Measurements from ENCODE around the gene SLC9C1. TPM values are rescaled to one million over a fixed set of nuclear protein-coding genes. Genes with fewer than 3 reads are reported as not detected.

Gene SLC9C1
- polyA plus RNA-seq, 3 donors, result 0.34 to 0.80 (median 0.80) TPM

DNA sequence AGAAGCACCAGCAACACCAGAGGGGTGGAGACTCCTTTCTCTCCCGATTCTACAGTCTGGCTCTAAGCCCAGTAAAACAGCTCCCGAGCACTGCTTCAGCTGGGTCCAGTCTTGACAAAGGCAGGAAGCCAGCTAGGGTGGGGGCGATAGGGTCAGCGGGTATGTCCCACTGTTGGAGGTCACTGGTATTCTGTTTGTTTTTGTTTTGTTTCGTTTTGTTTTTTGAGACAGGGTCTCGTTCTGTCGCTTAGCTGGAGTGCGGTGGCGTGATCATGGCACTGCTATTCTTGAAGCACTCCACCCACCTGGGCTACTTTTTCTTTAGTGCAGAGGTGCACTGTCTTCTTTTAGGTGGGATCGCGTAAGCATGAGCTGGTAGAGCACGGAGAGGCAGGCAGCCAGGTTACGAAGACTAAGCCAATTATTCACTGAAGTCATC lies 177.2 kb downstream of the SLC9C1 start:
- no peak for DNase-seq (ENCODE audit: low read depth in 3 of 3, low spot score in 2 of 3)

GRCh38 chr3:112115806-112116383 lies 178.1 kb downstream of the SLC9C1 start:
- DNase-seq (ENCODE audit: low read depth in 3 of 3, low spot score in 2 of 3), result no peak

GRCh38 chr3:112115161-112115739 lies 178.8 kb downstream of the SLC9C1 start:
- no peak for DNase-seq (ENCODE audit: low read depth in 3 of 3, low spot score in 2 of 3)

DNA sequence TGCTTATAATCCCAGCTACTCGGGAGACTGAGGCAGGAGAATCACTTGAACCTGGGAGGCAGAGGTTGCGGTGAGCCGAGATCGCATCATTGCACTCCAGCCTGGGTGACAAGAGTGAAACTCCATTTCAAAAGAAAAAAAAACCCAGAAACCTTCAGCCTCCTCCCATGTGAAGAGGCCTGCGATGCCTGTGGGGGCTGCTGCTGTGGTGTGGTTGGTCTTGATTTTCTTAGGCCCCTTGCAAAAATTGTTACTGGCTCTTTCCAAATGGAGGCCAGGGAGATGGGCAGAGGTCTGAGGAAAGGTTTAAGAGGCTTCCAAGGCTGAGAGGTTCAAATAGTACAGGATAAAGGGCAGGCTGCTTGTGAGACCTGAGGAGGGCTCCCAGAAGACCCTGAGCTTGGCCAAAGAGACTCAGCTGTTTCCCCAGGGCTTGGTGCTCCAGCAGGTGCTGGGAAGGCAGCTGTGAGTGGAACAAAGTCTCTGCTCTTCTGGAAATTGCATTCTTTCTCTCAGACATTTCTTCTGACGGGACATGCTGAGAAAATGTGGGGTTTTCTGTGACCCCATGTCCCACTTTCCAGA lies 179.3 kb downstream of the SLC9C1 start:
- DNase-seq (ENCODE audit: low read depth in 3 of 3, low spot score in 2 of 3), result no peak

DNA sequence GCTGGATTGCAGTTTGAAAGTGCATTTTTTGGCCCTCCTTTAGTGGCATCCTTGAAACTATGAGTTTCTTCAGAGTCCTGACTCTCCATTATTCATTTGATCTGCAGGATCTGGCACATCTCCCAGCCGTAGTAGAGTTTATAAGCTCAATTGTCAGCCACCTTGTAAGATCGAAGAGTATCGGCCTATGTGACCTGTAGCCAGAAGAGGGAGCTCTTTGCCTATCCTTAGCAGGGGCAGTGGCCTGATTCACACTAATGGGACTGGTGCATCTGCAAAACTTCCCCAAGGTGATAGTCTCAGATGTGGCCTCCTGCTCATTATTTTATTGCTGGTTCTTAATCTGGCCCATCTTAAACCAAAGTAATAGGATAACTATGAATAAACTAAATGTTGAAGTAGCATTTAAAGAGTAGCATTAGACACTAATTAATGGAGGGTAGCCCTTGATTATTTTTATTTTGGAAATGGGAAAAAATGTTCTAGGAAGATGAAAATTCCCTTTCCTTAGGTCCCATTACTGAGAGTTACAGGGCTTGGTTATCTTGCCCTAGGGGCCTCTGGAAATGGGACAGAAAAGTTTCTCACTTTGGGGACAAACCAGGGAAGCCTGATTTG lies 182.1 kb downstream of the SLC9C1 start:
- DNase-seq (ENCODE audit: low read depth in 3 of 3, low spot score in 2 of 3), result no peak

- no peak for DNase-seq (ENCODE audit: low read depth in 3 of 3, low spot score in 2 of 3)
These were observed 184.7 kb downstream of the SLC9C1 start for GRCh38 chr3:112109322-112109721.

- no peak for DNase-seq (ENCODE audit: low read depth in 3 of 3, low spot score in 2 of 3)
These were observed 189.2 kb downstream of the SLC9C1 start for GRCh38 chr3:112104774-112105173.

DNA sequence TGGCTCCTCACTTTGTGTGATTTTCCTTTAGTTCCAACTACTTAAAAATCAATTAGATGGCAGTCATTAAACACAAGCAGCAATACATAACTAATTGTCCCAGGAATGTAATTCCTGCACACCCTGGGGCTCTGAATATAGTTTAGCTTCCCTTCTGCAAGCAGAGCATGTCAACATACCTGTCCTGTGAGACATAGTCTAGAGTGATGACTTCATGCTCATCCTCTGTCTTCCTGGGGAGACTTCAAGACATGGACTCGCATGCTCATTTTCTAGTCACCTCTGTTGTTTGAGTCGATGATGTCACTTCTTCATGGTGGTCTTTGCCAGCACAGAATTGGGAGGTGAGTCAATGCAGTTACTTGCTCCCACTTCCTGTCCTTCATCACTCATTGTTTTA lies 192.1 kb downstream of the SLC9C1 start:
- DNase-seq (ENCODE audit: low read depth in 3 of 3, low spot score in 2 of 3), result no peak

GRCh38 chr3:112097378-112097777 lies 196.6 kb downstream of the SLC9C1 start:
- no peak for DNase-seq (ENCODE audit: low read depth in 3 of 3, low spot score in 2 of 3)

GRCh38 chr3:112096176-112096575 lies 197.8 kb downstream of the SLC9C1 start:
- no peak for DNase-seq (ENCODE audit: low read depth in 3 of 3, low spot score in 2 of 3)

GRCh38 chr3:112095731-112096130 lies 198.3 kb downstream of the SLC9C1 start:
- DNase-seq (ENCODE audit: low read depth in 3 of 3, low spot score in 2 of 3), result no peak

GRCh38 chr3:112093180-112093522 lies 200.9 kb downstream of the SLC9C1 start:
- no peak for DNase-seq (ENCODE audit: low read depth in 3 of 3, low spot score in 2 of 3)

GRCh38 chr3:112092496-112093179 lies 201.4 kb downstream of the SLC9C1 start:
- no peak for DNase-seq (ENCODE audit: low read depth in 3 of 3, low spot score in 2 of 3)

- no peak for DNase-seq (ENCODE audit: low read depth in 3 of 3, low spot score in 2 of 3)
These were observed 203.0 kb downstream of the SLC9C1 start for GRCh38 chr3:112090887-112091586.

Other genes starting within 250 kb of the SLC9C1 start
- gene C3orf52, start 207.8 kb downstream of the SLC9C1 start, polyA plus RNA-seq (ENCODE audit: insufficient read length in 3 of 3), result 1 to 10 TPM; 4.9 to 5.9 (median 5.5) TPM
- 1 to 10 TPM in 2 of 3 donors, under 1 TPM in 1; 0.86 to 2.0 (median 1.7) TPM for gene GCSAM, start 161.0 kb downstream of the SLC9C1 start, polyA plus RNA-seq (ENCODE audit: insufficient read length in 3 of 3)
- 10 to 100 TPM; 39.5 to 44.1 (median 43.0) TPM for gene CD200, start 38.9 kb upstream of the SLC9C1 start, polyA plus RNA-seq (ENCODE audit: insufficient read length in 3 of 3)
- under 1 TPM; 0.37 to 0.51 (median 0.40) TPM for gene BTLA, start 205.3 kb upstream of the SLC9C1 start, polyA plus RNA-seq (ENCODE audit: insufficient read length in 3 of 3)

Measured in right renal cortex interstitium (tissue), 3 donors.